ENCODE results near the gene SLC12A7. TPM values are rescaled to one million over a fixed set of nuclear protein-coding genes. Genes with fewer than 3 reads are reported as not detected.

Gene SLC12A7
- total RNA-seq, 2 experiments from 2014 or later, result 10.1 to 10.8 TPM

GRCh38 chr5:1079961-1080360, 31.9 kb downstream of the SLC12A7 start:
- Mint-ChIP-seq H3K4me3 (no peak overlapping the region), H3K4me1 (ENCODE audit: low read depth) (no peaks in the 10 kb centered on the region), H3K27me3 (no peaks in the 10 kb centered on the region), H3K9me3 (no peaks in the 10 kb centered on the region), H3K36me3 (peaks cover 5% of the 10 kb centered on the region), H3K27ac (no peak overlapping the region)
- CTCF ChIA-PET, result no interaction called here
- DNase-seq, result no peak
- POLR2A ChIA-PET, result no interaction called here
- intact Hi-C loops (cut with micrococcal nuclease), result no loop called here

GRCh38 chr5:1079486-1079885, 32.4 kb downstream of the SLC12A7 start:
- ChIA-PET POLR2A (no interaction called here), CTCF (no interaction called here)
- no peaks in the 10 kb centered on the region for H3K9me3 Mint-ChIP-seq
- intact Hi-C loops (cut with micrococcal nuclease), result no loop called here
- no peaks in the 10 kb centered on the region for H3K4me1 Mint-ChIP-seq (ENCODE audit: low read depth)
- no peaks in the 10 kb centered on the region for H3K27me3 Mint-ChIP-seq
- peaks cover 5% of the 10 kb centered on the region for H3K36me3 Mint-ChIP-seq
- no peak overlapping the region for H3K27ac Mint-ChIP-seq
- no peak overlapping the region for H3K4me3 Mint-ChIP-seq
- no peak for DNase-seq

DNA sequence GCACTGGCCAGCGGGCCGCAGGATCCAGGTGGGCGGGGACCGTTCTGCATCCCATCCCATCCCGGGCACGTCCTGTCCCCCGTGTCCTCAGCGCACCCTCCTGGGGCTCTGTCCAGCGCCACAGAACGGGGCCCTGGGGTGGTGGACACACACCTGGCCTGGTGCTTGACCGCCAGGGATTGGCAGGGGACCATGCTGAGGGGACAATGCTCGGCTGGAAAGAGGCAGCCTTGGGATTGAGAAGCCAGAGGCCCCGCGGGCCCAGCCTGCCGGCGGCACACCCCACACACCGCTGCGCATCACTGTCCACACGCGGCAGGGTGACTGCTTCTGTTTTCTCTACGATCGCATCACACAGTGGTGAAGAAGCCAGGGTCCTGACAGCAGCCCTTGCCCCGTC, 33.0 kb downstream of the SLC12A7 start:
- no peaks in the 10 kb centered on the region for H3K27me3 Mint-ChIP-seq
- intact Hi-C loops (cut with micrococcal nuclease), result no loop called here
- no peak overlapping the region for H3K27ac Mint-ChIP-seq
- H3K36me3 Mint-ChIP-seq, result peaks cover 2% of the 10 kb centered on the region
- ChIA-PET POLR2A (no interaction called here), CTCF (no interaction called here)
- no peak for DNase-seq
- no peaks in the 10 kb centered on the region for H3K4me1 Mint-ChIP-seq (ENCODE audit: low read depth)
- H3K9me3 Mint-ChIP-seq, result no peaks in the 10 kb centered on the region
- H3K4me3 Mint-ChIP-seq, result no peak overlapping the region

DNA sequence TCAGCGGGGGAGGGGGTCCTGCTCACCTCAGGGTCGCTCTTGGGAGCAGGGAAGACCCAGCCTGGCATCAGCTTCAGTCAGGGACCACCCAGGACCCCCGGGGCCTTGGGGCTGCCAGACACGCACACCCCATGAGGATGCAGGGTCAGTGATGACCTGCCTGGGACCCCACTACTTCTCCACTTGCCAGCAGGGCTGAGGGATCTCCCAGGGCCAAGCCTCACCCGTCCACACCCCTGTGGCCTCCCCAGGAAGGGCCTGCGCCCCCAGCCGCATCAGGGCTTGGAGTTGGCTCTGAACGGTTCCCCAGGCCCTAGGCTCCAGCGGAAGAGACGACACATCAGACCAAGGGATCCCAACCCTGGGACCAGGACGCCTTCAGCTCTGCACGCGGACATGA, 33.7 kb downstream of the SLC12A7 start:
- ChIA-PET POLR2A (no interaction called here), CTCF (no interaction called here)
- H3K27ac Mint-ChIP-seq, result no peak overlapping the region
- no peak for DNase-seq
- intact Hi-C loops (cut with micrococcal nuclease), result no loop called here
- no peaks in the 10 kb centered on the region for H3K27me3 Mint-ChIP-seq
- H3K4me1 Mint-ChIP-seq (ENCODE audit: low read depth), result no peaks in the 10 kb centered on the region
- H3K9me3 Mint-ChIP-seq, result no peaks in the 10 kb centered on the region
- peaks cover 2% of the 10 kb centered on the region for H3K36me3 Mint-ChIP-seq
- H3K4me3 Mint-ChIP-seq, result no peak overlapping the region

DNA sequence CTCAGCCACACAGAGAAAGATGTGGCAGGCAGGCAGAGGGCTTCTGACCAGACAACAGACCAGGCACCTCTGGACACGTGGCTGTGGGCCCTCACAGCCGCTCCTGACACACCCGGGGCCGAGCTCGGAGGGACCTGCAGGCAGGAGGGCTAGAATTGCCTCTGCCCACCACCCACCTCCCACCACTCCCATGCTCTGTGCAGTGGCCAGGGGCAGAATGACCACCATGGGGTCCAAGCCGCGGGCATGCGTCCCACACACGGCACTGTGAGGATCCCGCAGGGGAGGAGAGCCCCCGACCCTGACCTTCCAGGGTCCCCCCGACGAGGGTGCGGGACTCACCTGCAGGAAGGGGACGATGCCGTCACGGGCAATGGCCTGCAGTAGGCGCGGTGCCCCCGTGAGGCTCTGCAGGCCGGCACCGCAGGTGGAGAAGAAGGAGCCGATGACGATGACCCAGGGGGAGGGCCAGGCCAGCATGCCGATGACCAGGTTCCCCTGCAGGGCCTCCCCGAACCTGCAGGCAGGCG, 34.3 kb downstream of the SLC12A7 start:
- no peak overlapping the region for H3K4me3 Mint-ChIP-seq
- ChIA-PET POLR2A (no interaction called here), CTCF (no interaction called here)
- H3K27ac Mint-ChIP-seq, result no peak overlapping the region
- intact Hi-C loops (cut with micrococcal nuclease), result no loop called here
- DNase-seq, result no peak
- peaks cover 2% of the 10 kb centered on the region for H3K36me3 Mint-ChIP-seq
- no peaks in the 10 kb centered on the region for H3K27me3 Mint-ChIP-seq
- no peaks in the 10 kb centered on the region for H3K9me3 Mint-ChIP-seq
- no peaks in the 10 kb centered on the region for H3K4me1 Mint-ChIP-seq (ENCODE audit: low read depth)

- POLR2A ChIA-PET, result no interaction called here
- Mint-ChIP-seq H3K36me3 (peaks cover 2% of the 10 kb centered on the region), H3K9me3 (no peaks in the 10 kb centered on the region)
Measured at GRCh38 chr5:1077026-1077425, 34.8 kb downstream of the SLC12A7 start.

GRCh38 chr5:1076406-1076805, 35.5 kb downstream of the SLC12A7 start:
- Mint-ChIP-seq H3K27ac (no peak overlapping the region), H3K4me1 (ENCODE audit: low read depth) (no peaks in the 10 kb centered on the region), H3K36me3 (peaks cover 2% of the 10 kb centered on the region), H3K4me3 (no peak overlapping the region), H3K9me3 (no peaks in the 10 kb centered on the region), H3K27me3 (no peaks in the 10 kb centered on the region)
- no peak for DNase-seq
- ChIA-PET CTCF (no interaction called here), POLR2A (no interaction called here)
- intact Hi-C loops (cut with micrococcal nuclease), result no loop called here

More at GRCh38 chr5:1077026-1077425, 34.8 kb downstream of the SLC12A7 start:
- H3K27ac Mint-ChIP-seq, result no peak overlapping the region
- intact Hi-C loops (cut with micrococcal nuclease), result no loop called here
- no peak overlapping the region for H3K4me3 Mint-ChIP-seq
- no peaks in the 10 kb centered on the region for H3K4me1 Mint-ChIP-seq (ENCODE audit: low read depth)
- no peaks in the 10 kb centered on the region for H3K27me3 Mint-ChIP-seq
- CTCF ChIA-PET, result no interaction called here
- no peak for DNase-seq

GRCh38 chr5:1075931-1076330, 35.9 kb downstream of the SLC12A7 start:
- intact Hi-C loops (cut with micrococcal nuclease), result no loop called here
- ChIA-PET CTCF (no interaction called here), POLR2A (no interaction called here)
- Mint-ChIP-seq H3K4me1 (ENCODE audit: low read depth) (no peaks in the 10 kb centered on the region), H3K36me3 (no peaks in the 10 kb centered on the region), H3K9me3 (no peaks in the 10 kb centered on the region), H3K27ac (no peak overlapping the region), H3K4me3 (no peak overlapping the region), H3K27me3 (no peaks in the 10 kb centered on the region)
- no peak for DNase-seq

DNA sequence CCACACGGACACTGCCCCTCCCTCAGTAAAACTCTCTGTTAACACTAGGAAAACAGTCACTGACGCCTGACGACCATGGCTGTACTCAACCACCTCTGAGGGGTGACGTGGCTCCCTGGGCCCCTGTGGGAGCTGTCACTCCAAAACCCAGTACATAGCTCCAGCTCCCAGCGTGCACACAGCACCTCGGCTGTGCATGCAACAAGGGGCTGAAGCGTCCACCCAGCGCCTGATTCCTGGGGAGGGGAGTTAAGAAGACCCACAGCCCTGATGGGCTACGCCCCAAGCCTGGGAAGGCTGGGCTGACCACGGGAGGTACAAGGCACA, 36.3 kb downstream of the SLC12A7 start:
- Mint-ChIP-seq H3K4me1 (ENCODE audit: low read depth) (no peaks in the 10 kb centered on the region), H3K27me3 (no peaks in the 10 kb centered on the region), H3K9me3 (no peaks in the 10 kb centered on the region), H3K27ac (no peak overlapping the region), H3K4me3 (no peak overlapping the region), H3K36me3 (no peaks in the 10 kb centered on the region)
- ChIA-PET CTCF (no interaction called here), POLR2A (no interaction called here)
- DNase-seq, result no peak
- intact Hi-C loops (cut with micrococcal nuclease), result no loop called here

GRCh38 chr5:1074816-1075554, 36.9 kb downstream of the SLC12A7 start:
- no peak overlapping the region for H3K27ac Mint-ChIP-seq
- POLR2A ChIA-PET, result no interaction called here
- no peak overlapping the region for H3K4me3 Mint-ChIP-seq
- H3K4me1 Mint-ChIP-seq (ENCODE audit: low read depth), result no peaks in the 10 kb centered on the region
- DNase-seq, result no peak
- intact Hi-C loops (cut with micrococcal nuclease), result no loop called here
- no peaks in the 10 kb centered on the region for H3K27me3 Mint-ChIP-seq
- no peaks in the 10 kb centered on the region for H3K9me3 Mint-ChIP-seq
- H3K36me3 Mint-ChIP-seq, result no peaks in the 10 kb centered on the region
- CTCF ChIA-PET, result no interaction called here

DNA sequence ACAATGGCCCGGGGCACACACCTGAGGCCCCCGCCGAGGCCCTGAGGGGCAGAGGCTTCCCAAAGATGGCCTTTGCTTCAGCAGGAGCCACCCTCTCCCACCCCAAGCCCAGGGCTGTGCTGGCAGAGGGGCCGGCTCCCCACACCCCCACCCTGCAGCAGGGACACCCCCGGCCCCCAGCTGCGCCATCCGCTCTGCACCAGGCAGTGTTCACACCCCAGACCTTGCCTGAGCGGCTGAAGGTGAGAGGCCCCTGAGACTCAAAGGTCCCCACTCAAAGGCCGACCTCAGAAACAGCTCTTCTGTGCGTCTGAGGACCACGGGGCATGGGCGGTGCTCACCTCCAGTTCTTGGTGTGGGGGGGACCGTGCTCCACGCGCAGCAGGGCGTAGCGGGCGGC, 37.6 kb downstream of the SLC12A7 start:
- intact Hi-C loops (cut with micrococcal nuclease), result no loop called here
- POLR2A ChIA-PET, result no interaction called here
- no peak overlapping the region for H3K27ac Mint-ChIP-seq

GRCh38 chr5:1073239-1074102, 38.4 kb downstream of the SLC12A7 start:
- Mint-ChIP-seq H3K27me3 (no peaks in the 10 kb centered on the region), H3K27ac (no peak overlapping the region), H3K36me3 (no peaks in the 10 kb centered on the region), H3K4me1 (ENCODE audit: low read depth) (no peaks in the 10 kb centered on the region), H3K9me3 (no peaks in the 10 kb centered on the region), H3K4me3 (no peak overlapping the region)
- POLR2A ChIA-PET, result no interaction called here
- CTCF ChIA-PET, result no interaction called here
- intact Hi-C loops (cut with micrococcal nuclease), result no loop called here
- DNase-seq, result no peak

More for the DNA sequence above, 37.6 kb downstream of the SLC12A7 start:
- no peak for DNase-seq
- no peaks in the 10 kb centered on the region for H3K27me3 Mint-ChIP-seq
- H3K4me1 Mint-ChIP-seq (ENCODE audit: low read depth), result no peaks in the 10 kb centered on the region
- CTCF ChIA-PET, result no interaction called here
- no peak overlapping the region for H3K4me3 Mint-ChIP-seq
- H3K9me3 Mint-ChIP-seq, result no peaks in the 10 kb centered on the region
- no peaks in the 10 kb centered on the region for H3K36me3 Mint-ChIP-seq

DNA sequence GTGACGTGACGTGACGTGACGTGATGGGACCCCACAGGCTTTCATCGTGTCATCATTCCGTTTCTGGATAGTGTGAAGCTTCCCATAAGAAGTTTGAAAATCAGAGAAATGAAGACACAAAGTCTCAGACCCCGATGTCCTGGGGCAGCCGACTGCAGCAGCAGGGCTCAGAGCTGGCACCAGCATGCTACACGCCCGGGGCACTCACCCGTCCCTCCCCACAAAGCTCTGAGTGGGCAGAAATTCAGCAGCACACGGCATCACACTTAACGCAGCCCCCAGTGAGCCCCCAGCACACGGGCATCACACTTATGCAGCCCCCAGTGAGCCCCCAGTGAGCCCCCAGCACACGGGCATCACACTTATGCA, 42.2 kb downstream of the SLC12A7 start:
- POLR2A ChIA-PET, result no interaction called here
- intact Hi-C loops (cut with micrococcal nuclease), result no loop called here

More for the DNA sequence above, 42.2 kb downstream of the SLC12A7 start:
- CTCF ChIA-PET, result no interaction called here
- Mint-ChIP-seq H3K4me3 (no peak overlapping the region), H3K9me3 (no peaks in the 10 kb centered on the region), H3K4me1 (ENCODE audit: low read depth) (no peaks in the 10 kb centered on the region), H3K27me3 (no peaks in the 10 kb centered on the region), H3K27ac (no peak overlapping the region), H3K36me3 (no peaks in the 10 kb centered on the region)
- no peak for DNase-seq

Measured in activated CD4-positive, alpha-beta memory T cell treated with anti-CD3 and anti-CD28 coated beads for 36 hours (primary cell).